DMS53 treated with DMSO at 0.1 percent for 48 hours (cell line): ENCODE measurements around the gene FANCI.
"Not testable (repeated sequence)": the region's sequence is repeated elsewhere in the genome, so short reads cannot be mapped to it uniquely, and the experiment has no call there.

Experiments used
- DNase-seq: peaks from one replicate; lab custom pipeline; 2025; ENCODE audit not compliant: unreplicated experiment; lab: John Stamatoyannopoulos, UW

Gene FANCI

GRCh38 chr15:89221543-89221942 lies 22.2 kb upstream of the FANCI start, which contains the start of gene RLBP1:
Gene RLBP1, minus strand, starts transcription at chr15:89221579. Its CDS starts 2,604 bp downstream, at chr15:89218975.
- no peak for DNase-seq

DNA sequence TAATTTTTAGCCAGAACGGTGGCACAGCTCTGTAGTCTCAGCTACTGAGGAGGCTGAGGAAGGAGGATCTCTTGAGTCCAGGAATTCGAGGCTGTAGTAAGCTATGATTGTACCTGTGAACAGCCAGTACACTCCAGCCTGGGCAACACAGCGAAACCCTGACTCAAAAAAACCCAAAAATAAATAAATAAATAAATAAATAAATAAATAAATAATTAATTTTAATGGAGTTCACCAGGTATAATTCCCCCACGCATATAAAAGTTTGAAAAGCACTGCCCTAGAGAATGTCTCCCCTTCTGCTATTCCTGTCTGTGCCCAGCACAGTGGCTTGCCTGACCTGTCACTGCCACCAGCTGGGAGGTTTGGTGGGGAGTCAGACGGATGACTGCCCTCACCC lies 18.2 kb upstream of the FANCI start:
- DNase-seq = no peak

GRCh38 chr15:89226359-89227221 lies 17.2 kb upstream of the FANCI start:
- DNase-seq = no peak

DNA sequence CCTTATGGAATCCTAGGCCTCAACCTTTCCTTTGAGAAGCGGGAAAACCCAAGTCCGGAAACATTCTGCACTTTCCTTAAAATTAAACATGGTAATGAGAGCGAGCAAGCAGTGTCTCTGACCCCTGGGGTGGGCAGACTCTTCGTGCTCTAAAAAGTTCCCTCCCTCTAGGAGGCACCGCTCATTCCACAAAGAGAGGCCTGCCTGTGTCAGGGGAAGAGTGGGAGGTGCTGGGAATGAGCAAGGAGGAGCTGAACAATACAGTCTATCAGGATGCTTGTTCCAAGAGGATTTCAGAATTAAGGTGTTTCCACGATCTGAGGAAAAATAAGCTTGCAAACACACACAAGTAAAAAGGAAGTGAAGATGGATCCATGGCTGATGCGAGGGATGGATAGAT lies 16.4 kb upstream of the FANCI start:
- no peak for DNase-seq

DNA sequence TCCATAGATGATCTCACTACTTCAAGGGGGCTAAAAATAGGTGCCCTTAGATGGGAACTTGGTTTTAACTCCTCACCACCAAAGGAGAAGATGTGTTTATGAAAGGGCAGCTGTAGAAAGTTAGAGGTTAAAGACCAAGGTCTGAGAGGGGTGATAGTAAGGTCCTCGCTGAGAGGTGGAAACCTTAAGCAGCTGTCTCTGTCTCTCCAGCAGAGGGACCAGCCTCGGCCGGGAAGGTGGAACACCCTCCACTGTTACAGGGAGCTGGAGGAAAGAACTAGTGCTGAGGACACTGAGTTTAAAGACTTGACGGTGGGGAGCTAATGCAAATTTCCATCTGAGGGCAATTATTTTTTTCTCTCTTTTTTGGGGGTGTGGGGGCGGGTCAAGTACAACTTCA lies 13.5 kb upstream of the FANCI start:
- DNase-seq = no peak

DNA sequence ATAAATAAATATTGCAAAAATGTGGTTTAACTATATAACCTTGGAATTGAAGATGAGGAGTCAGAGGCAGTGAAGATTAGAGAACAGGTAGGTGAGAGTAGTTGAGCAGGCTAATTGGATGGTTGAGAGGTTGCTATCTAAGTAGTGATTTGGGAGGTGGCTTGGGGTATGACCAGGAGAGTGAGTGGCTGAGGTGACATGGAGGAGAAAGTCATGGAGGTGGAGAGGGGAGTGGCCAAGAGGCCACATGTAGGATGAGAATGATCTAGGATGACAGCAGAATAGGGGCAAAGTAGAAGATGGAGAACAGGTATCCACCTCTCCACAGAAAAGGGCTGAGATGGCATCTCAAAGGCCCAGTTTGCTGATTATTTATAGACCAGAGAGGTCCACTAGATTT lies 11.9 kb upstream of the FANCI start:
- no peak for DNase-seq

DNA sequence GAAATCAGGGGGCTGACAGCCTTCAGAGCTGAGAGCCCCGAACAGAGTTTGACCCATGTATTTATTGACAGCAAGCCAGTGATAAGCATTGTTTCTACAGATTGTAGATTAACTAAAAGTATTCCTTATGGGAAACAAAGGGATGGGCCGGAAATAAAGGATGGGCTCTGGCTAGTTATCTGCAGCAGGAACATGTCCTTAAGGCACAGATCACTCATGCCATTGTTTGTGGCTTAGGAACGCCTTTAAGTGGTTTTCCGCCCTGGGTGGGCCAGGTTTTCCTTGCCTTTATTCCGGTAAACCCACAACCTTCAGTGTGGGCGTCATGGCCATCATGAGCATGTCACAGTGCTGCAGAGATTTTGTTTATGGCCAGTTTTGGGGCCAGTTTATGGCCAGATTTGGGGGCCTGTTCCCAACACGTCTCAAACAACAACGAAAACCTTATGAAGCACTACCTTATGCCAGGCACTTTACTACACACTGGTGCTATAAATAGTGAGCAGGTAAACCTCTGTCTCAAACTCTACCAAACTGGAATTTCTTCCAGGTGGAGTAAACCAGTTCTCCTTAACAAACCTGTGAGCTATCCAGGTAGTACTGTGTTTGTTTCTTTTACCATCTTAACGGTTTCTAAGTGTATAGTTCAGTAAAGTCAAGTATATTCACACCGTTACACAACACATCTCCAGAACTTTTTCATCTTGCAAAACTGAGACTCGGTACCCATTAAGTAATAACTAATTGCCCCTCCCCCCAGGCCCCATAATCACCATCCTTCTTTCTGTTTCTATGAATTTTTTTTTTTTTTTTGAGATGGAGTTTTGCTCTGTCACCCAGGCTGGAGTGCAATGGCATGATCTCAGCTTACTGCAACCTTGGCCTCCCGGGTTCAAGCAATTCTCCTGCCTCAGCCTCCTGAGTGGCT lies 3.6 kb upstream of the FANCI start:
- not testable (repeated sequence) for DNase-seq

DNA sequence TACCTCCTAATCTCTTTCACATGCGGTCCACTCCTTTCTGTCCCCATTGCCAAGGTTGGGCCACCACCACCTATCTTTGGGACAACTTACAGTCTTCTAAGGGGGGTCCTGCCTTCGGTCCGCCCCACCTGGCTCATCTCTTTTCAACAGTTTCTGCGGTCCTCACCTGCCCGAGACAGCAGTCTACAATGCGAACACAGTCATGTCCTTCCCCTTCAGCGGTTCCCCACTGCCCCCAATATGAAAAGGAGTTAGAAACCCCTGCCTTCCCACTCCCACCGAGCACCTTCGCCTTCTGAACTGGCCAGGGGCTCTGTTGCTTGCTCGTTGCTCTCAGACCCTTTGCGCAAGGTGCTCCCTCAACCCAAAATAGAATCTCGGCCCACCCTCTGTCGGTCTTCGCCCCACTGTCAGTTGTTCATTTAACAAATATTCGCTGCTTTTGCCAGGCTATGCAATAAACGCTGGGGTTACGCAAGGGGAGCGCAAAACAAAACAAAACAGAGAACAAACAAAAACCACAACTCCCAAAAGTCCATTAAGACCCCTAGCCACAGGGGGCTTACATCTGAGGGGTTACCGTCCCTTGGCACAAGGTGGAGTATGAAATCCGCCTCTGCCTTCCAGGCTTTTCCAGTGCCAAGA lies 611 bp upstream of the FANCI start:
- no peak for DNase-seq

- no peak for DNase-seq
Measured at GRCh38 chr15:89244574-89244903, 760 bp downstream of the FANCI start.

GRCh38 chr15:89247446-89247845 lies 3.7 kb downstream of the FANCI start:
- no peak for DNase-seq

GRCh38 chr15:89248584-89248983 lies 4.8 kb downstream of the FANCI start:
- no peak for DNase-seq

GRCh38 chr15:89250142-89250541 lies 6.4 kb downstream of the FANCI start:
- DNase-seq = not testable (repeated sequence)

DNA sequence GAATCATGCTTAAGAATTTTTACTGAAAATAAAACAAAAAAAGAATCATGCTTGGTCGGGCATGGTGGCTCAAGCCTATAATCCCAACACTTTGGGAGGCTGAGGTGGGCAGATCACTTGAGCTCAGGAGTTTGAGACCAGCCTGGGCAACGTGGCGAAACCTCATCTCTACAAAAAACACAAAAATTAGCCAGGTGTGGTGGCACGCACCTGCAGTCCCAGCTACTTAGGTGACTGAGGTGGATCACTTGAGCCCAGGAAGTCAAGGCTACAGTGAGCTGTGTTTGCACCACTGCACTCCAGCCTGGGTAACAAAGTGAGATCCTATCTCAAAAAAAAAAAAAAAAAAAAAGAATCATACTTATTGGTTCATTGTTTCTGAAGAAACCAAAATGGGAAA lies 33.5 kb downstream of the FANCI start:
- DNase-seq = not testable (repeated sequence)

- no peak for DNase-seq
Measured at GRCh38 chr15:89278307-89278706, 34.5 kb downstream of the FANCI start.

DNA sequence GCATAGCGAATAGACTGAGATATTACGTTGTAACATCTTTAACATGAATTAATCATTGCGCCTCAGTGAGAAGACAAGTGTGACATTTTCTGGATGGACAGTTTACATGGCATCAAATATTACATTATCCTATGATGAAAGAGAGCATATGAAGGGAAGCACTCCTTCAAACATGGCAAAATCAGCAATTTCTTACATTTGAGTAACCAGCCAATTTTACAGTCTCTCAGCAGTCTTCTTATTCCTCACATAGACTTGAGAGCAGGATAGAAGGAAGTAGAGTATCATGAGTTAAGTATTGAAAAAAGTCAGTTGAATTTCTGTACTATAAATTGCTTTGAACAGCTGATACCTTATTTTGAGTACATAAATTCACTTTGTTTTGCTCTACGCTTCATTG lies 38.9 kb downstream of the FANCI start:
- DNase-seq = no peak

DNA sequence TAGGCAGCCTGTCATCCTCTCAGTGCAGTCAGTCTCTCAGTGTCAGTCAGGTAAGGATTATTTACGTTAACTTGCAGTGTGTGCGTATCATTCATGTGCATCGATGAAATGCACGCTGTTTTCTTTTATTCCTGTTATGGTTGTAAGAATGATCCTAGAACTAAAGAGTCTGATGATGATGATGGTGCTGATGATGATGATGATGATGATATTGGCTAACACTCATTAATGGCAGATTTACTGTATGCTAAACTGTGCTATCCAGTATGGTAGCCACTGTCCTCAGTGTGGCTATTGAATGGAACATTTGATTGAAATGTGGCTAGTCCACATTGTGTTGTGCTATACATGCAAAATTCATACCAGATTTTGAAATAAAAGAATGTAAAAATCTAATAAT lies 39.4 kb downstream of the FANCI start:
- DNase-seq = no peak

DNA sequence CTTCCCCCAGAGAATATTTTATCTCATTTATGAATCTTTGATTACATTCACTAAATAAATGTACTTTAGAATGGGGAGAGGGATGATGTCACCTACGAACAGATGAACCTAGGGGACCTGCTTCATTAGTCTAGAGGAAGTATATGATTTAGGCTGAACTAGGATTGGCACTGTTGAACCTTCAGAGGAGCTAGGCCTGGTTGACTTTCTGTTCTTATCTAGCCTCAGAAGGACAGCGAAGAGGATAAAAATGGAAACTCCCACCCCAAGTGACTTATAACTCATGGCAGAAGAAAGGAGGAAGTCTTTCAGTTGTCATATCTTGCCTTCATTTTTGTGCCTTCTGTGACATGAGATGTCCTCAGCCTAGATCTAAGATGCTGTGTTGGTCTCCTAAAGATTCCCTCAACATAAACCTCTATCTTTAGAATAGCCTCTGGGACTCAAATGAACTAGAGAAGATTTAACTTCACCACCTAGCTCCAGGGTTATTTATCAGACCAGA lies 48.2 kb downstream of the FANCI start:
- no peak for DNase-seq

DNA sequence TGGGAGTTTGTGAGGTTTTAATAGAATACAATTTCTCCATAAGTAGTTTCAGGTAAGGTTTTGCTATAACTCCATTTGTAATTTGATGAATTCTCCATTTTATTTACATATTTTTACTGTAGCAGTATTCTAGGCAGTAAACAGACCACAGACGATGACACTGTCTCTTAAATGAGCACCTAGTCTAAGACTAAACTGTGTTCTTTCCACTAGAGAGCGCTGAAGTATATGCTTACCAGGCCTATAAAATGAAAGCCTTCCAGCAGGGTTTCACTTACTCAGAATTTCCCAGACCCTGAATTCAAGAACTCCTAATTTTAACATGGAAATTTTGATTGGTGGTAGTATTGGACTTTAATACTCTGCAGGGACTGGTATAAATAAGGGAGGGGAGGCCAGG lies 49.2 kb downstream of the FANCI start:
- DNase-seq = no peak

- DNase-seq = no peak
Measured at GRCh38 chr15:89299896-89300295, 56.1 kb downstream of the FANCI start.

DNA sequence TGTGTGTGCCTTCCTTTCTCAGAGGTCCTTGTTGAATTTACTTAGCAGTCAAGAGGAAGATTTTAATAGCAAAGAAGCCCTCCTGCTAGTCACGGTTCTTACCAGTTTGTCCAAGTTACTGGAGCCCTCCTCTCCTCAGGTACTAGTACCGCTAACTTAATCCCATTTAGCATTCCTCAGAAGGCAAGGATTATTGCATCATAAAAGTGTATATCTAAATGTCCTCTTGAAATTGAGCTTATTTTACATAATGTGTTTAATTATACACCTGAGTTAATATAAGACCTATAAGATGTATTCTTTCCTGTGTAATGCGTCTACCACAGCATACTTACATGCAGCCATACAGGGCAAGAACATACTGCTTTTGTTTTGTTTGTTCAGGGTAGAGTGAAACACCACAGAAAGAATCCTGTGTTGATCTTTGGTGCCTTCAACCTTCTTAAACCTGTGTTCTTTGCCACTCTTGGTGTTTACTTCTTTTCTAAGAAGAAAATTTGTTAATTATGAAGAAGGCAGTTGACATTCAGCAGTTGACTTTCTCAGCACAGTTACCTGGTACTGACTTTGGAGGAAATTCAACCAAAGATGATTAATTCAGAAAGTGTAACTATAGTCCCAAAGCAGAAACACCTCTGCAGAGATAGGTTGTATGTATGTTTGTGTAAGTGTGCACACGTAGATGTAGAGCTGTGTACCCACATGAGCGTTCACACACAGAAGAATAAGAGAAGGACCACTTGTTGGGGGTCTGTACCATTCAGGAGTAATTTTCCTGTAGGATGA lies 57.7 kb downstream of the FANCI start:
- no peak for DNase-seq

- no peak for DNase-seq
Measured at GRCh38 chr15:89303986-89304385, 60.2 kb downstream of the FANCI start.
